Caco-2 (cell line): ENCODE results near the gene SNX19. TPM values are rescaled to one million over a fixed set of nuclear protein-coding genes. Genes with fewer than 3 reads are reported as not detected.

ENCODE experiments used
- BruUV-seq: library from RNA; stranded (reverse); fragments of 400-500 nt; replicated peaks from 2 replicates; lab custom pipeline; 2021; lab: Mats Ljungman, UMichigan
- CTCF ChIA-PET: fragments of 300-600 bp; sonication (Branson Sonifier 250); formaldehyde crosslinking; loops from one replicate; lab custom pipeline; 2022; ENCODE audit warnings: antibody characterized with exemption; lab: Charles Lee
- POLR2A ChIA-PET: fragments of 300-600 bp; sonication (Branson Sonifier 250); formaldehyde crosslinking; loops from one replicate; lab custom pipeline; 2022; ENCODE audit warnings: antibody characterized with exemption; lab: Charles Lee
- DNase-seq, 2 experiments: peaks; one replicate each; pipeline versions ENCODE4 v3.0.0 to v3.0.0-alpha.2; 2020 to 2022
- H3K27me3 ChIP-seq: replicated peaks from 2 replicates; pipeline ENCODE4 v1.6.0; 2011; ENCODE audit warnings: low read length; ENCODE audit not compliant: control insufficient read depth, insufficient read depth
- H3K36me3 ChIP-seq: 2 replicates; pipeline ENCODE4 v1.5.1; 2011; ENCODE audit warnings: low read length; ENCODE audit not compliant: control insufficient read depth, insufficient read depth
- H3K4me1 ChIP-seq: fragments of 250-450 bp; sonication (Bioruptor Pico); 2 replicates; pipeline ENCODE4 v1.5.1; 2020; ENCODE audit warnings: mild to moderate bottlenecking
- H3K4me3 ChIP-seq: 2 replicates; pipeline ENCODE4 v1.5.1; 2011; ENCODE audit warnings: low read depth, mild to moderate bottlenecking, control low read depth, low read length
- H3K9me3 ChIP-seq: fragments of 250-450 bp; sonication (Bioruptor Pico); 2 replicates; pipeline ENCODE4 v1.5.1; 2020; ENCODE audit warnings: mild to moderate bottlenecking, moderate library complexity
- H3K27ac Mint-ChIP-seq: one replicate; pipeline ENCODE4 v1.8.0; 2022; ENCODE audit warnings: mixed read lengths; ENCODE audit not compliant: unreplicated experiment
- H3K27me3 Mint-ChIP-seq: one replicate; pipeline ENCODE4 v1.8.0; 2022; ENCODE audit warnings: mixed read lengths; ENCODE audit not compliant: insufficient read depth, unreplicated experiment
- H3K36me3 Mint-ChIP-seq: one replicate; pipeline ENCODE4 v1.8.0; 2022; ENCODE audit warnings: mild to moderate bottlenecking, mixed read lengths; ENCODE audit not compliant: insufficient read depth, unreplicated experiment
- H3K4me1 Mint-ChIP-seq: one replicate; pipeline ENCODE4 v1.8.0; 2022; ENCODE audit warnings: low read depth, mixed read lengths; ENCODE audit not compliant: unreplicated experiment
- H3K4me3 Mint-ChIP-seq: one replicate; pipeline ENCODE4 v1.8.0; 2022; ENCODE audit warnings: mild to moderate bottlenecking, moderate library complexity, mixed read lengths; ENCODE audit not compliant: unreplicated experiment
- H3K9me3 Mint-ChIP-seq: one replicate; pipeline ENCODE4 v1.8.0; 2022; ENCODE audit warnings: mixed read lengths; ENCODE audit not compliant: unreplicated experiment
- intact Hi-C: fragments of 100-400 bp; cut with micrococcal nuclease; formaldehyde crosslinking; loops from one replicate; pipeline ENCODE4 v1.10.0; 2022; ENCODE audit not compliant: unreplicated experiment
- total RNA-seq: library from RNA; stranded (reverse); gene quantifications from 2 replicates; pipeline ENCODE4 v1.2.3, GENCODE V29; 2022
- TF ChIP-seq, protein P1 (sequence below), 2 experiments: fragments of 200-600 bp in 1 of 2; IDR thresholded peaks; 1 replicate in 1 of 2; 2 replicates in 1 of 2; pipeline versions ENCODE4 v1.5.1 to v1.8.0; 2011 to 2022; ENCODE audit warnings: antibody characterized with exemption in 1 of 2, control low read depth in 1 of 2, inconsistent platforms in 1 of 2, low read depth in 1 of 2, low read length in 1 of 2, mild to moderate bottlenecking in 1 of 2, moderate library complexity in 1 of 2; ENCODE audit not compliant: insufficient read depth in 1 of 2, severe bottlenecking in 1 of 2, unreplicated experiment in 1 of 2

Gene SNX19
- total RNA-seq, 1 experiment from 2014 or later = 82.4 TPM

DNA sequence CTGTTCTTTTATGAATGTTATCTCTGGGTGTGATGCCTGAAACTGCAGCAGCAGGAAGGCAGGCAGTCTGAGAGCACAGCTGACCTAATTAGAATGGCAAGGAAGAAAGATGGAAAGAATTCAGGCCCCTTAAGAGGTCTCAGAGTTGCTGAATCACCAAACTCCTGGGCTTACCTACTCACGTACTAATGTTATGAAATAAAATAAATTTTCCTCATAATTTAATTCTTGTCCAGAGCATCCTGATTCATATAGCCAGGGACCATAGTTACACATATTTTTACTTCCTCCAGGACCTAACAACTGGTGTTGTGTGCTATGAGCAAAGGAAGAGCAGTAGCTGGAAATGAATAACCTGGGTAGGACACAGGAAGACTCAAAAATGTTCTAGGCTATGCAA, 41.9 kb downstream of the SNX19 start:
- TF ChIP-seq, protein P1, sequence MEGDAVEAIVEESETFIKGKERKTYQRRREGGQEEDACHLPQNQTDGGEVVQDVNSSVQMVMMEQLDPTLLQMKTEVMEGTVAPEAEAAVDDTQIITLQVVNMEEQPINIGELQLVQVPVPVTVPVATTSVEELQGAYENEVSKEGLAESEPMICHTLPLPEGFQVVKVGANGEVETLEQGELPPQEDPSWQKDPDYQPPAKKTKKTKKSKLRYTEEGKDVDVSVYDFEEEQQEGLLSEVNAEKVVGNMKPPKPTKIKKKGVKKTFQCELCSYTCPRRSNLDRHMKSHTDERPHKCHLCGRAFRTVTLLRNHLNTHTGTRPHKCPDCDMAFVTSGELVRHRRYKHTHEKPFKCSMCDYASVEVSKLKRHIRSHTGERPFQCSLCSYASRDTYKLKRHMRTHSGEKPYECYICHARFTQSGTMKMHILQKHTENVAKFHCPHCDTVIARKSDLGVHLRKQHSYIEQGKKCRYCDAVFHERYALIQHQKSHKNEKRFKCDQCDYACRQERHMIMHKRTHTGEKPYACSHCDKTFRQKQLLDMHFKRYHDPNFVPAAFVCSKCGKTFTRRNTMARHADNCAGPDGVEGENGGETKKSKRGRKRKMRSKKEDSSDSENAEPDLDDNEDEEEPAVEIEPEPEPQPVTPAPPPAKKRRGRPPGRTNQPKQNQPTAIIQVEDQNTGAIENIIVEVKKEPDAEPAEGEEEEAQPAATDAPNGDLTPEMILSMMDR (IDR thresholded peaks at IDR 0.05; ENCODE audit: insufficient read depth in 1 of 2, low read depth in 1 of 2, low read length in 1 of 2, severe bottlenecking in 1 of 2, unreplicated experiment in 1 of 2) = no peak
- H3K27ac Mint-ChIP-seq = no peak overlapping the region
- intact Hi-C loops = no loop called here
- Histone ChIP-seq H3K4me3 (no peak overlapping the region), H3K4me1 (no peaks in the 10 kb centered on the region), H3K9me3 (no peaks in the 10 kb centered on the region), H3K27me3 (no peaks in the 10 kb centered on the region), H3K36me3 (peaks cover 10% of the 10 kb centered on the region)
- H3K4me3 Mint-ChIP-seq = no peak overlapping the region
- no peaks in the 10 kb centered on the region for H3K9me3 Mint-ChIP-seq
- H3K4me1 Mint-ChIP-seq = no peaks in the 10 kb centered on the region
- peaks cover 33% of the 10 kb centered on the region for H3K36me3 Mint-ChIP-seq
- DNase-seq = no peak
- BruUV-seq = no TSS peak
- CTCF ChIA-PET = no interaction called here
- H3K27me3 Mint-ChIP-seq = no peaks in the 10 kb centered on the region
- POLR2A ChIA-PET = no interaction called here

DNA sequence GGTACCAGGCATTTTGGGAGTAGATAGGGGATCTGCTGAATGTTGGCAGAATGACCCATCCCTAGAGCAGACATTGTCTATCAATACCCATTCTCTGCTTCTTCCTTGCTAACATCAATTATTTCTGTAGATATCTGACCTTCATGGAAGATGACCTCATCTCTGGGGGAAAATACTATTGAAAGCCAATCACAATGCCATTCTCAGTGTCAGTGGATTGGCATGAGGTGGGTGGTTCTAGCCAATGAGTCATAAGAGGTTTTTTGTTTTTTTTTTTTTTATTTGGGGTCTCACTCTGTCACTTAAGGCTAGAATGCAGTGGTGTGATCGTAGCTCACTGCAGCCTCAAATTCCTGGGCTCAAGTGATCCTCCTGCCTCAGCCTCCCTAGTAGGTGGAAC, 42.5 kb downstream of the SNX19 start:
- Histone ChIP-seq H3K9me3 (no peaks in the 10 kb centered on the region), H3K4me3 (no peak overlapping the region), H3K36me3 (peaks cover 7% of the 10 kb centered on the region), H3K4me1 (no peaks in the 10 kb centered on the region), H3K27me3 (no peaks in the 10 kb centered on the region)
- no peaks in the 10 kb centered on the region for H3K4me1 Mint-ChIP-seq
- CTCF ChIA-PET = no interaction called here
- POLR2A ChIA-PET = no interaction called here
- H3K4me3 Mint-ChIP-seq = no peak overlapping the region
- no TSS peak for BruUV-seq
- no peak for DNase-seq
- no peaks in the 10 kb centered on the region for H3K9me3 Mint-ChIP-seq
- intact Hi-C loops = no loop called here
- no peaks in the 10 kb centered on the region for H3K27me3 Mint-ChIP-seq
- TF ChIP-seq, protein P1 (IDR thresholded peaks at IDR 0.05; ENCODE audit: insufficient read depth in 1 of 2, low read depth in 1 of 2, low read length in 1 of 2, severe bottlenecking in 1 of 2, unreplicated experiment in 1 of 2) = no peak
- peaks cover 26% of the 10 kb centered on the region for H3K36me3 Mint-ChIP-seq
- no peak overlapping the region for H3K27ac Mint-ChIP-seq

DNA sequence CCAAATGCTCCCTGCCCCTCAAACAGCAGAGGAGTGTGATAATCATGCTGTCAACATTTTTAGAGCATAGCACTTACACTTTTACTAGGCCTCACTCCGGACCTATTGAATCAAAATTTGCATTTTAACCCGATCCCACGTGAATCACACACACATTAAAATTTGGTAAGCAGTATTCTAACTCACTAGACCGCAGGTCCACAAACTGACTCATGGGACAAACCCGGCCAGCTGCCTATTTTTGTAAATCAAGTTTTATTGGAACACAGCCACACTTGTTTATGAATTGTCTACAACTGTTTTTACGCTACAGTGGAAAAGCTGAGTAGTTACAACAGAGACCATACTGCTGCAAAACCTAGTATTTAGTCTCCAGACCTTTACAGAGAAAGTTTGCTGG, 43.3 kb downstream of the SNX19 start:
- Mint-ChIP-seq H3K4me1 (no peaks in the 10 kb centered on the region), H3K4me3 (no peak overlapping the region), H3K36me3 (peaks cover 19% of the 10 kb centered on the region), H3K27ac (no peak overlapping the region), H3K9me3 (no peaks in the 10 kb centered on the region), H3K27me3 (no peaks in the 10 kb centered on the region)
- intact Hi-C loops = no loop called here
- ChIA-PET POLR2A (no interaction called here), CTCF (no interaction called here)
- no peaks in the 10 kb centered on the region for H3K27me3 ChIP-seq
- no peak overlapping the region for H3K4me3 ChIP-seq
- no peaks in the 10 kb centered on the region for H3K4me1 ChIP-seq
- BruUV-seq = no TSS peak
- H3K9me3 ChIP-seq = no peaks in the 10 kb centered on the region
- H3K36me3 ChIP-seq = peaks cover 5% of the 10 kb centered on the region
- TF ChIP-seq, protein P1 (IDR thresholded peaks at IDR 0.05; ENCODE audit: insufficient read depth in 1 of 2, low read depth in 1 of 2, low read length in 1 of 2, severe bottlenecking in 1 of 2, unreplicated experiment in 1 of 2) = no peak
- DNase-seq = no peak
